Kidney (tissue), 14 donors: ENCODE results near the gene COG4. TPM values are rescaled to one million over a fixed set of nuclear protein-coding genes. Genes with fewer than 3 reads are reported as not detected.
"Not testable (repeated sequence)": the region's sequence is repeated elsewhere in the genome, so short reads cannot be mapped to it uniquely, and the experiment has no call there.

Experiments
- DNase-seq, 5 donors: peaks; one replicate each; pipeline ENCODE4 v3.0.0-alpha.2; 2013 to 2020
- FAIRE-seq: peaks from 2 replicates; lab custom pipeline; 2012; peaks lifted over from hg19 to GRCh38; lab: Jason Lieb, UNC
- H3K27ac ChIP-seq, 2 donors: one replicate each; pipeline ENCODE4 v1.7.0; 2013; ENCODE audit warnings: low read depth in 2 of 2, low read length in 2 of 2, inconsistent platforms in 1 of 2
- H3K27me3 ChIP-seq: one replicate; pipeline ENCODE4 v1.7.1; 2013; ENCODE audit warnings: low read length, inconsistent platforms; ENCODE audit not compliant: control insufficient read depth, insufficient read depth
- H3K36me3 ChIP-seq, 3 donors: one replicate each; pipeline versions ENCODE4 v1.7.0 to v1.7.1; 2013; ENCODE audit warnings: low read length in 3 of 3, control low read depth in 1 of 3, inconsistent platforms in 1 of 3; ENCODE audit not compliant: insufficient read depth in 3 of 3, control insufficient read depth in 2 of 3
- H3K4me1 ChIP-seq, 3 donors: one replicate each; pipeline versions ENCODE4 v1.7.0 to v1.7.1; 2013; ENCODE audit warnings: low read length in 3 of 3, inconsistent platforms in 1 of 3, low read depth in 1 of 3; ENCODE audit not compliant: control insufficient read depth in 2 of 3, insufficient read depth in 2 of 3
- H3K4me3 ChIP-seq, 3 donors: one replicate each; pipeline versions ENCODE4 v1.7.0 to v1.8.1; 2013; ENCODE audit warnings: low read length in 3 of 3, control low read depth in 1 of 3, inconsistent platforms in 1 of 3
- H3K9ac ChIP-seq, 3 donors: one replicate each; pipeline versions ENCODE4 v1.7.0 to v1.7.1; 2013; ENCODE audit warnings: low read length in 3 of 3, control low read depth in 1 of 3, inconsistent platforms in 1 of 3
- H3K9me3 ChIP-seq, 3 donors: one replicate each; pipeline versions ENCODE4 v1.7.0 to v1.7.1; 2013; ENCODE audit warnings: low read length in 3 of 3, control low read depth in 1 of 3, inconsistent platforms in 1 of 3; ENCODE audit not compliant: control insufficient read depth in 2 of 3, insufficient read depth in 1 of 3
- CTCF ChIP-seq: IDR thresholded peaks from 3 replicates; pipeline ENCODE4 v1.5.1; 2012; ENCODE audit warnings: mild to moderate bottlenecking, moderate library complexity, borderline replicate concordance; ENCODE audit not compliant: insufficient read depth; ENCODE audit errors: extremely low read depth
- intact Hi-C: fragments of 100-400 bp; cut with DNase I; formaldehyde crosslinking; loops from one replicate; pipeline ENCODE4 v1.11.1; 2022
- polyA plus RNA-seq: library from polyadenylated mRNA; stranded (reverse); fragments of 350-450 nt; fragmentation: Illumina TruSeq; extraction: RNeasy Lipid Tissue Mini Kit (QIAGEN cat#74804); gene quantifications from one replicate; pipeline ENCODE4 v1.2.3, GENCODE V29; 2014; ENCODE audit warnings: low read depth, low replicate concordance; ENCODE audit not compliant: insufficient read depth
- total RNA-seq: library from RNA; stranded (reverse); fragmentation: NEBNext Ultra II Directional; extraction: Animal tissue kit (Norgen Biotek cat#: 25700); gene quantifications from one replicate; pipeline ENCODE4 v1.2.1, GENCODE V29; 2021
- donor health status: control.
- donor health status: control.
- donor health status: control.
- donor health status: control.
- donor health status: control.
- donor health status: DM: yes; HTN: yes; CAD: no.
- donor health status: Normal renal cell carcinoma (clear cell type).

COG4 gene
- total and polyA plus RNA-seq, 2 donors from 2014 or later = 42.9 to 69.7 TPM

GRCh38 chr16:70453892-70454221 is 69.5 kb downstream of the COG4 start:
- no peaks in the 10 kb centered on the region for H3K27me3 ChIP-seq
- peak overlapping the region; percentile 4 to 77 (median 73) for H3K9ac ChIP-seq
- peak overlapping the region in 1 of 2 donors; percentile 99 for H3K27ac ChIP-seq
- intact Hi-C loops = no loop called here
- peak in 1 of 5 donors; percentile 65 for DNase-seq
- H3K36me3 ChIP-seq = no peaks in the 10 kb centered on the region
- H3K4me3 ChIP-seq = peak overlapping the region; percentile 67 to 89 (median 82)
- no peak for TF ChIP-seq CTCF
- FAIRE-seq = no peak
- H3K4me1 ChIP-seq = peaks cover 0 to 11% (median 5%) of the 10 kb centered on the region in 3 donors
- no peaks in the 10 kb centered on the region for H3K9me3 ChIP-seq

GRCh38 chr16:70453117-70453891 is 70.0 kb downstream of the COG4 start:
- intact Hi-C loops = no loop called here
- Histone ChIP-seq H3K27ac (no peak overlapping the region), H3K4me3 (peak overlapping the region; percentile 67 to 89 (median 82)), H3K9me3 (no peaks in the 10 kb centered on the region), H3K36me3 (no peaks in the 10 kb centered on the region), H3K4me1 (peaks cover 0 to 11% (median 5%) of the 10 kb centered on the region in 3 donors), H3K27me3 (no peaks in the 10 kb centered on the region), H3K9ac (peak overlapping the region; percentile 4 to 77 (median 73))
- no peak for TF ChIP-seq CTCF
- DNase-seq (no peak), FAIRE-seq (no peak)

GRCh38 chr16:70451004-70451340 is 72.4 kb downstream of the COG4 start:
- FAIRE-seq, H3K27me3 ChIP-seq, intact Hi-C loops: not testable (repeated sequence)

GRCh38 chr16:70450142-70451003 is 73.0 kb downstream of the COG4 start:
- H3K27ac ChIP-seq, H3K9ac ChIP-seq, FAIRE-seq, H3K9me3 ChIP-seq, H3K4me3 ChIP-seq, H3K4me1 ChIP-seq, intact Hi-C loops, H3K27me3 ChIP-seq, H3K36me3 ChIP-seq, DNase-seq: not testable (repeated sequence)

More at GRCh38 chr16:70451004-70451340, 72.4 kb downstream of the COG4 start:
- not testable (repeated sequence) for H3K9ac ChIP-seq, H3K4me3 ChIP-seq, H3K4me1 ChIP-seq, H3K9me3 ChIP-seq, DNase-seq, H3K27ac ChIP-seq, H3K36me3 ChIP-seq
